ENCODE results near the gene PPP2R5C. TPM values are rescaled to one million over a fixed set of nuclear protein-coding genes. Genes with fewer than 3 reads are reported as not detected.

PPP2R5C gene
- total and polyA plus RNA-seq, 2 of the 4 experiments (the other 2 are of a cell fraction), result 65.9 to 78.7 TPM

- no TSS peak for BruUV-seq (replicated peaks)
- no peak overlapping the region for H2BK120ac ChIP-seq (ENCODE audit: low read depth, low read length)
- no peak for ATAC-seq (ENCODE audit: low read depth)
- no peak overlapping the region for H3K4ac ChIP-seq (ENCODE audit: low read depth, low read length)
- no peak overlapping the region for H3K4me2 ChIP-seq (ENCODE audit: low read depth, low read length)
- CTCF ChIA-PET, result interaction anchor here (1.8 kb wide), 1 partner anchor 9 kb away, joined by 5 read pairs; no protein-coding TSS in a partner anchor
- H2BK20ac ChIP-seq (ENCODE audit: low read depth, low read length), result no peak overlapping the region
- dilution Hi-C loops (cut with HindIII; ENCODE audit: low sequenced_read_pairs, unreplicated experiment) (no loop called here), intact Hi-C loops (cut with micrococcal nuclease) (no loop called here), in situ Hi-C loops (cut with MboI; ENCODE audit: low sequenced_read_pairs) (no loop called here)
- no peak overlapping the region for H3K56ac ChIP-seq (ENCODE audit: extremely low read depth, insufficient read depth, low read length)
- H3K36me3 ChIP-seq (ENCODE audit: control insufficient read depth, insufficient read depth, low read length), result peaks cover 1% of the 10 kb centered on the region; the same call in 1 of the 2 replicates
- no CpG with 5 or more reads among the region's 3 CpGs for WGBS, 2 experiments (ENCODE audit: extremely low coverage in 2 of 2, insufficient read length in 1 of 2)
- no peak overlapping the region for H2AK9ac ChIP-seq (replicated peaks; ENCODE audit: low read depth, low read length, poor library complexity)
- no peak overlapping the region for H3K9ac ChIP-seq (ENCODE audit: low read depth, low read length)
- POLR2A ChIA-PET (ENCODE audit: unreplicated experiment), result no interaction called here
- TF ChIP-seq ELK1 (IDR thresholded peaks at IDR 0.05; ENCODE audit: borderline replicate concordance, low read depth, low read length) (no peak), RFX5 (IDR thresholded peaks at IDR 0.05; ENCODE audit: low read depth, low read length) (no peak), CHD1 (IDR thresholded peaks at IDR 0.05; ENCODE audit: low read depth, low read length) (no peak), CTCF (conservative IDR thresholded peaks at IDR 0.05; ENCODE audit: low read depth, low read length) (no peak), USF2 (IDR thresholded peaks at IDR 0.05; ENCODE audit: low read depth, low read length) (no peak), MAZ (IDR thresholded peaks at IDR 0.05; ENCODE audit: borderline replicate concordance, low read depth, low read length) (no peak), RCOR1 (IDR thresholded peaks at IDR 0.05; ENCODE audit: insufficient replicate concordance, low read length) (no peak), NFE2L2 (IDR thresholded peaks at IDR 0.05; ENCODE audit: low read depth, low read length) (no peak), FOS (IDR thresholded peaks at IDR 0.05; ENCODE audit: low read depth, low read length) (no peak), MAFK (IDR thresholded peaks at IDR 0.05; ENCODE audit: low read depth, low read length) (no peak), SMC3 (IDR thresholded peaks at IDR 0.05; ENCODE audit: low read depth, low read length) (no peak), CEBPB (IDR thresholded peaks at IDR 0.05; ENCODE audit: low read depth, low read length) (no peak), POLR2A (IDR thresholded peaks at IDR 0.05; ENCODE audit: low read depth, low read length) (no peak), RAD21 (IDR thresholded peaks at IDR 0.05; ENCODE audit: low read length) (no peak), BHLHE40 (IDR thresholded peaks at IDR 0.05; ENCODE audit: low read depth, low read length) (no peak), MXI1 (IDR thresholded peaks at IDR 0.05; ENCODE audit: borderline replicate concordance, low read depth, low read length) (no peak)
- H2BK15ac ChIP-seq (ENCODE audit: low read depth, low read length), result no peak overlapping the region
- DNase-seq, result no peak
- no peak overlapping the region for H2BK5ac ChIP-seq (ENCODE audit: low read depth, low read length, poor library complexity, severe bottlenecking)
- H4K20me1 ChIP-seq (ENCODE audit: insufficient read depth, low read length), result peaks cover 78% of the 10 kb centered on the region
- no peak overlapping the region for H3K14ac ChIP-seq (replicated peaks; ENCODE audit: low read depth, low read length)
- H3K18ac ChIP-seq (ENCODE audit: low read depth, low read length), result no peak overlapping the region
- H4K91ac ChIP-seq (ENCODE audit: insufficient read depth, low read depth, low read length), result no peak overlapping the region
- H3K23ac ChIP-seq (ENCODE audit: low read depth, low read length), result no peak overlapping the region
- no peak overlapping the region for H2AK5ac ChIP-seq (ENCODE audit: low read depth, low read length)
- H3K79me1 ChIP-seq (ENCODE audit: low read depth in 1 of 2, low read length in 2 of 2), result peaks cover 57 to 73% of the 10 kb centered on the region in 2 experiments
- H3K4me1 ChIP-seq (ENCODE audit: control insufficient read depth, insufficient read depth, low read length), result peaks cover 18% of the 10 kb centered on the region
- H3K9me1 ChIP-seq (ENCODE audit: insufficient read depth, low read length), result peaks cover 18% of the 10 kb centered on the region
- H3K27me3 ChIP-seq (ENCODE audit: control insufficient read depth, insufficient read depth, low read length), result no peaks in the 10 kb centered on the region
- no peak overlapping the region for H3K4me3 ChIP-seq (ENCODE audit: insufficient read depth, low read depth, low read length)
- no peak overlapping the region for H4K5ac ChIP-seq (ENCODE audit: low read depth, low read length)
- H3K9me3 ChIP-seq (ENCODE audit: control insufficient read depth, insufficient read depth, low read length), result no peaks in the 10 kb centered on the region
- no peak overlapping the region for H2AFZ ChIP-seq (replicated peaks; ENCODE audit: low read length, poor library complexity)
- H4K8ac ChIP-seq (ENCODE audit: low read depth in 2 of 2, low read length in 2 of 2), result no peak overlapping the region
- no peak overlapping the region for H3K27ac ChIP-seq (ENCODE audit: insufficient read depth, low read length)
Measured at GRCh38 chr14:101827286-101827685, 65.8 kb downstream of the PPP2R5C start.
